ENCODE data around the gene PITPNM1. TPM values are rescaled to one million over a fixed set of nuclear protein-coding genes. Genes with fewer than 3 reads are reported as not detected.

The PITPNM1 gene
- total and polyA plus RNA-seq, 12 donors, result 16.4 to 146 (median 53.3) TPM

DNA sequence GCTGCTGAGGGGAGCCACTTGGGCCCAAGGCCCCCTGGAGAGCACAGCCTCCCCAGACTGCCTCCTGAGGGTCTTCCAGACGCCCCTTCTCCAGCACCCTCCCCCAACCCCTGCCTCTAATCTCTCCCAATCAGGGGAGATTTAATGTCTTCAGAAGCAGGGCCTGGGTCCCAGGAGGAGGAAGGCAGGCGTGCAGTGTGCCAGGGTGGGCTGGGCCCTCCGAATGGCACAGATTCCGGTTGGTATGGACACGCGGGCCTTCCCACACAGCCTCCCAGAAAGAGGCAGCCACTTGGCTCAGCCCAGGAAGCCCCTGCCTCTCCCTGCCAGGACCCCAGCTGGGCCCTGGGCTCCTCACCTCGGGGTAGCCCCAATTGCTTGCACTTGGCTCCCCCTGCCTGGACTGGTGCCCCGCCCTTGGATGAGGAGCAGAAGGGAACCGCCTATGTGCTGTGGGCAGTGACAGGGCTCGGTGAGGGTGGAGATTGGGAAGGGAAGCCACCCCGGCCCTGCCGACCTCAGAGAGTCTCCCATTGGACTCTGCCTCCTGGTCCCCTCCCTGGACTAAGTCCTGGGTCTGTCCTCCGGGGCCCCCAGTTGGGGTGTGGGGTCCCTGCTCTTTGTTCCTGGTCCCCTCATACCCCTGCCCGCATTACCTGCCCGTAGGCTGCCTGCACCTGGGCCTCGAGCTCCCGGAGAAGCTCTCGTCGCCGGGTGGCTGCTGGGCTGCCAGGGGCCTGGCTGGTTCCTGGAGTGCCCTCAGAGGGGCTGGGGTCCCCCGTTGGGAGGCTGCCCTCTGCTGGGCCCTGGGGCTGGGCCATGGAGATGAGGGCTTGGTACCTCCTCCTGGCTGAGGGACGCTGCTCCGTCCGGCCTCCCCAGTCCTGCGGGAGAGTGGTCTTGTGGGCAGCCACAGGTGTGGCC, 18.7 kb upstream of the PITPNM1 start:
- intact Hi-C loops (cut with DNase I), result no loop called here
- no peak for TF ChIP-seq POLR2A (IDR thresholded peaks at IDR 0.05)
- TF ChIP-seq, protein P1, sequence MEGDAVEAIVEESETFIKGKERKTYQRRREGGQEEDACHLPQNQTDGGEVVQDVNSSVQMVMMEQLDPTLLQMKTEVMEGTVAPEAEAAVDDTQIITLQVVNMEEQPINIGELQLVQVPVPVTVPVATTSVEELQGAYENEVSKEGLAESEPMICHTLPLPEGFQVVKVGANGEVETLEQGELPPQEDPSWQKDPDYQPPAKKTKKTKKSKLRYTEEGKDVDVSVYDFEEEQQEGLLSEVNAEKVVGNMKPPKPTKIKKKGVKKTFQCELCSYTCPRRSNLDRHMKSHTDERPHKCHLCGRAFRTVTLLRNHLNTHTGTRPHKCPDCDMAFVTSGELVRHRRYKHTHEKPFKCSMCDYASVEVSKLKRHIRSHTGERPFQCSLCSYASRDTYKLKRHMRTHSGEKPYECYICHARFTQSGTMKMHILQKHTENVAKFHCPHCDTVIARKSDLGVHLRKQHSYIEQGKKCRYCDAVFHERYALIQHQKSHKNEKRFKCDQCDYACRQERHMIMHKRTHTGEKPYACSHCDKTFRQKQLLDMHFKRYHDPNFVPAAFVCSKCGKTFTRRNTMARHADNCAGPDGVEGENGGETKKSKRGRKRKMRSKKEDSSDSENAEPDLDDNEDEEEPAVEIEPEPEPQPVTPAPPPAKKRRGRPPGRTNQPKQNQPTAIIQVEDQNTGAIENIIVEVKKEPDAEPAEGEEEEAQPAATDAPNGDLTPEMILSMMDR (IDR thresholded peaks at IDR 0.05), result no peak
- WGBS, 4 donors, result 56 to 86% (median 75%) methylated on average over 4 to 25 of the region's 25 CpGs

DNA sequence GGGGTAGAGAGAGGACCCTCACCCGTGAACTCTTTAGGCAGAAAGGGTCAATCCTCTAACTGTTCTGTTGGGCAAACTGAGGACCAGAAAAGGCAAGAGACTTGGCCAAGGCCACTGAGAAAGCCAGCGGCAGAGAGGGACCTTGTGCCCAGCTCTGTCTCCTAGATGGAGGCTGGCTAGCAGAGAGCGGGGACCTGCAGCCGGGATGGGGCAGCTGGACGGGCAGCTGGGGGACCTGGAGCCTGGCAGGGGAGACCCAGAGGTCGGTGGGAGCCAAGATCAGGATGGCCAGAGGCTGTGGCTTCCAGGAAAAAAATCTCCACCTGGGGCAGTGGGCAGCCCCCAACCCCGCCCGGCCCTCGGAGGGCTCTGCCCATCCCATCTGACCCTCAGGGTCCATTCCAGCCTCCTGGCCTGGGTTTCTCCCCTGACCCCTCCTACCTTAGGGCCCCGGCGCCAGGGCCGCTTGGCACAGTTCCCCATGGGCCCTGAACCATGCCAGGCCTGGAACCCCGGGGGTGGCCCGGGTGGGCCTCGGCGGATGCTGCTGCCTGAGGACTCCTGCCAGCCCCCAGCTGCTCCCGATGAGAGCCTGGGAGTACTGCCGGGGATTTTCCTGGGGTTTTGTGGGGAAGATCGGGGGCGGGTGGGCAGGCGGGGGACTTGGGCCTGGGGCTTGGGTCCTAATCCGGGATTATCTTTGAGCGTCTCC, 17.8 kb upstream of the PITPNM1 start, which contains the start of gene CABP2:
Gene CABP2, minus strand, starts transcription at position 603 of the 712 bp plus-strand sequence. Its CDS starts 120 bp downstream, at position 483.
- intact Hi-C loops (cut with DNase I), result no loop called here
- Histone ChIP-seq H3K9me3 (replicated peaks in 1 of 3) (no peaks in the 10 kb centered on the region), H3K4me1 (replicated peaks in 1 of 2) (no peaks in the 10 kb centered on the region), H3K36me3 (replicated peaks in 1 of 2) (no peaks in the 10 kb centered on the region), H3K4me3 (no peak within 1 kb of the TSS), H3K27ac (no peak within 1 kb of the TSS), H3K27me3 (no peaks in the 10 kb centered on the region)
- WGBS, 4 donors, result 76 to 86% (median 83%) methylated on average over 14 to 23 of the region's 23 CpGs
- TF ChIP-seq POLR2A (IDR thresholded peaks at IDR 0.05), result no peak
- TF ChIP-seq, protein P1 (IDR thresholded peaks at IDR 0.05), result no peak
- DNase-seq, result peak in 1 of 7 donors; percentile 13

More for the DNA sequence above, 18.7 kb upstream of the PITPNM1 start:
- Histone ChIP-seq H3K4me1 (replicated peaks in 1 of 2) (no peaks in the 10 kb centered on the region), H3K36me3 (replicated peaks in 1 of 2) (no peaks in the 10 kb centered on the region), H3K27ac (no peak overlapping the region), H3K9me3 (replicated peaks in 1 of 3) (no peaks in the 10 kb centered on the region), H3K27me3 (no peaks in the 10 kb centered on the region), H3K4me3 (no peak overlapping the region)
- DNase-seq, result peak in 1 of 7 donors; percentile 14

DNA sequence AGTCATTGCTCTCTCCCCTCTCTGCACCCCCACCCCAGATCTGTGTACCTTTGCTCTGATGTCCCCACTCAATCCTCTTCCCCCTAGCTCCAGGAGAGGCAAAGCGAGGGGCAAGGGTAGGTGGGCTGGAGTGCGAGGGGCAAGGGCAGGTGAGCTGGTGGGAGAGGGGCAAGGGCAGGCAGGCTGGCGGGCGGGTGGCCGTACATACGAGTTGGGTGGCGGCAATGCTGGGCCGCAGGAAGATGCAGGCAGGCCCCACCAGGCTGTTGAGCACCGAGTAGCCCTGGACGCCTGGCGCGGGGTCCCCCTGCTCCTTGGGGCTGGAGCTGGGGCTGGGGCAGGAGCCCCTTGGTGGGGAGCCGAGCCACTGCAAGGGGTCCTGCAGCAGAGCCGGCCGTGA, 17.2 kb upstream of the PITPNM1 start:
- TF ChIP-seq, protein P1 (IDR thresholded peaks at IDR 0.05), result no peak
- no peak for TF ChIP-seq POLR2A (IDR thresholded peaks at IDR 0.05)
- 86 to 93% (median 89%) methylated on average over 9 to 15 of the region's 15 CpGs for WGBS, 4 donors
- H3K36me3 ChIP-seq (replicated peaks in 1 of 2), result no peaks in the 10 kb centered on the region
- DNase-seq, result peak in 1 of 7 donors; percentile 8
- no peaks in the 10 kb centered on the region for H3K4me1 ChIP-seq (replicated peaks in 1 of 2)
- intact Hi-C loops (cut with DNase I), result no loop called here
- H3K4me3 ChIP-seq, result no peak overlapping the region
- no peaks in the 10 kb centered on the region for H3K9me3 ChIP-seq (replicated peaks in 1 of 3)
- H3K27ac ChIP-seq, result no peak overlapping the region
- H3K27me3 ChIP-seq, result no peaks in the 10 kb centered on the region

DNA sequence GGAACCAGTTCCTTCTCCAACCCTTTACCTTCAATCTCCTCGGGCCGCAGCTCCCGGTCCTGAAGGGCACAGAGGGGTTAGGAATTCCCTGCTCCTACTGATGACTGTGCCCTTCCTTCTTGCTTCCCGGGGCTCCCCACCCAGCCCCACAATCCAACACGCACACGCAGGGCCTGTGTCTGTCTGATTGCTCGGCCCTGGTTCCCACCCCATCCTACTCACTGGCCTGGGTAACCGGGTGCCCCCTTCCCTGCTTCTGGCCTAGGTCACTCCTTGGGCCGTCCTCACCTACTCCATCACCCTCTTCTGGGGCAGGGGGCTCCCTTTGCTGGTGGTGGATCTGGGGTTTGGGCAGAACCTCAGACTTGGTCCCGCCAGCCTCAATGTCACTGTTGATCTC, 16.8 kb upstream of the PITPNM1 start:
- H3K4me1 ChIP-seq (replicated peaks in 1 of 2), result no peaks in the 10 kb centered on the region
- WGBS, 4 donors, result 77 to 85% (median 81%) methylated on average over 9 to 10 of the region's 10 CpGs
- TF ChIP-seq, protein P1 (IDR thresholded peaks at IDR 0.05), result no peak
- TF ChIP-seq POLR2A (IDR thresholded peaks at IDR 0.05), result no peak

More for the DNA sequence above, 16.8 kb upstream of the PITPNM1 start:
- no peaks in the 10 kb centered on the region for H3K36me3 ChIP-seq (replicated peaks in 1 of 2)
- peak in 1 of 7 donors; percentile 9 for DNase-seq
- H3K9me3 ChIP-seq (replicated peaks in 1 of 3), result no peaks in the 10 kb centered on the region
- H3K4me3 ChIP-seq, result no peak overlapping the region
- H3K27me3 ChIP-seq, result no peaks in the 10 kb centered on the region
- intact Hi-C loops (cut with DNase I), result no loop called here
- H3K27ac ChIP-seq, result no peak overlapping the region

Data from adrenal gland (tissue), 12 donors.